HEK293 (cell line): Measurements from ENCODE around the gene HSPB2.

Experiments
- CTCF ChIA-PET: fragments of 350-600 bp; formaldehyde crosslinking; extraction: SDS; loops from one replicate; lab custom pipeline; 2021; ENCODE audit warnings: antibody characterized with exemption; lab: Yijun Ruan, JAX
- POLR2A ChIA-PET: fragments of 300-600 bp; formaldehyde crosslinking; extraction: SDS; loops from one replicate; lab custom pipeline; 2020; ENCODE audit warnings: antibody characterized with exemption, inconsistent platforms; lab: Yijun Ruan, JAX
- H3K27ac ChIP-seq: fragments of 200-500 bp; sonication (Bioruptor generic); 2 replicates; pipeline ENCODE4 v1.5.1; 2014; ENCODE audit warnings: low read depth, low read length, control low read depth, inconsistent platforms; ENCODE audit errors: extremely low read depth
- H3K36me3 ChIP-seq, 2 experiments: fragments of 200-500 bp in 1 of 2; sonication (Bioruptor generic) in 1 of 2; 1 replicate in 1 of 2; 2 replicates in 1 of 2; pipeline ENCODE4 v1.5.1; 2014 to 2017; ENCODE audit warnings: inconsistent platforms in 2 of 2, low read length in 2 of 2; ENCODE audit not compliant: control insufficient read depth in 2 of 2, insufficient read depth in 1 of 2
- H3K4me1 ChIP-seq: fragments of 200-500 bp; sonication (Bioruptor generic); 2 replicates; pipeline ENCODE4 v1.5.1; 2014; ENCODE audit warnings: mild to moderate bottlenecking, low read length, inconsistent platforms; ENCODE audit not compliant: control insufficient read depth, insufficient read depth
- H3K4me3 ChIP-seq: 2 replicates; pipeline ENCODE4 v1.5.1; 2011; ENCODE audit warnings: low read depth, mild to moderate bottlenecking, control low read depth, low read length, moderate library complexity
- H3K9me3 ChIP-seq: fragments of 200-500 bp; sonication (Bioruptor generic); 2 replicates; pipeline ENCODE4 v1.5.1; 2014; ENCODE audit warnings: low read depth, low read length, inconsistent platforms; ENCODE audit not compliant: control insufficient read depth, insufficient read depth
- IKZF3 ChIP-seq: fragments of 450-650 bp; IDR thresholded peaks from 2 replicates; pipeline ENCODE4 v1.5.0; 2018; ENCODE audit warnings: missing biosample characterization, mild to moderate bottlenecking, missing genetic modification characterization, moderate library complexity
- KLF10 ChIP-seq: fragments of 450-650 bp; IDR thresholded peaks from 2 replicates; pipeline ENCODE4 v1.5.1; 2018; ENCODE audit warnings: missing biosample characterization, mild to moderate bottlenecking, missing genetic modification characterization
- KLF8 ChIP-seq: fragments of 450-650 bp; formaldehyde crosslinking; IDR thresholded peaks from 2 replicates; pipeline ENCODE4 v1.5.1; 2016; ENCODE audit warnings: missing biosample characterization, missing genetic modification characterization
- KLF9 ChIP-seq: fragments of 450-650 bp; formaldehyde crosslinking; IDR thresholded peaks from 2 replicates; pipeline ENCODE4 v1.5.1; 2016; ENCODE audit warnings: missing biosample characterization, missing genetic modification characterization, low read depth
- REPIN1 ChIP-seq: fragments of 450-650 bp; formaldehyde crosslinking; IDR thresholded peaks from 2 replicates; pipeline ENCODE4 v1.5.1; 2017; ENCODE audit warnings: missing biosample characterization, missing genetic modification characterization, low read depth
- SP7 ChIP-seq: fragments of 450-650 bp; formaldehyde crosslinking; IDR thresholded peaks from 2 replicates; pipeline ENCODE4 v1.5.1; 2016; ENCODE audit warnings: missing biosample characterization, missing genetic modification characterization
- ZBTB21 ChIP-seq: fragments of 450-650 bp; formaldehyde crosslinking; IDR thresholded peaks from 2 replicates; pipeline ENCODE4 v1.5.1; 2017; ENCODE audit warnings: missing biosample characterization, missing genetic modification characterization
- ZFHX2 ChIP-seq: fragments of 450-650 bp; formaldehyde crosslinking; conservative IDR thresholded peaks from 2 replicates; pipeline ENCODE4 v1.5.1; 2016; ENCODE audit warnings: missing biosample characterization, missing genetic modification characterization
- ZNF114 ChIP-seq: fragments of 450-650 bp; formaldehyde crosslinking; IDR thresholded peaks from 2 replicates; pipeline ENCODE4 v1.5.0; 2017; ENCODE audit warnings: missing biosample characterization, missing genetic modification characterization
- ZNF202 ChIP-seq: fragments of 450-650 bp; formaldehyde crosslinking; IDR thresholded peaks from 2 replicates; pipeline ENCODE4 v1.5.1; 2016; ENCODE audit warnings: missing biosample characterization, missing genetic modification characterization, borderline replicate concordance
- ZNF211 ChIP-seq: fragments of 450-650 bp; formaldehyde crosslinking; IDR thresholded peaks from 2 replicates; pipeline ENCODE4 v1.5.1; 2016; ENCODE audit warnings: low read depth, missing biosample characterization, missing genetic modification characterization
- ZNF221 ChIP-seq: fragments of 450-650 bp; formaldehyde crosslinking; IDR thresholded peaks from 2 replicates; pipeline ENCODE4 v1.5.1; 2017; ENCODE audit warnings: missing biosample characterization, missing genetic modification characterization, borderline replicate concordance
- ZNF292 ChIP-seq: fragments of 450-650 bp; formaldehyde crosslinking; IDR thresholded peaks from 2 replicates; pipeline ENCODE4 v1.5.1; 2016; ENCODE audit warnings: low read depth, missing biosample characterization, missing genetic modification characterization, borderline replicate concordance
- ZNF324 ChIP-seq: fragments of 450-650 bp; formaldehyde crosslinking; IDR thresholded peaks from 2 replicates; pipeline ENCODE4 v1.5.1; 2016; ENCODE audit warnings: missing biosample characterization, missing genetic modification characterization
- ZNF335 ChIP-seq: fragments of 450-650 bp; formaldehyde crosslinking; conservative IDR thresholded peaks from 2 replicates; pipeline ENCODE4 v1.5.1; 2016; ENCODE audit warnings: missing biosample characterization, missing genetic modification characterization
- ZNF341 ChIP-seq: fragments of 450-650 bp; formaldehyde crosslinking; IDR thresholded peaks from 2 replicates; pipeline ENCODE4; 2016; ENCODE audit warnings: low read depth, missing biosample characterization, missing genetic modification characterization
- ZNF391 ChIP-seq: fragments of 450-650 bp; formaldehyde crosslinking; IDR thresholded peaks from 2 replicates; pipeline ENCODE4 v1.5.1; 2016; ENCODE audit warnings: low read depth, missing biosample characterization, missing genetic modification characterization, borderline replicate concordance
- ZNF48 ChIP-seq: fragments of 450-650 bp; formaldehyde crosslinking; IDR thresholded peaks from 2 replicates; pipeline ENCODE4 v1.5.1; 2016; ENCODE audit warnings: missing biosample characterization, missing genetic modification characterization
- ZNF518A ChIP-seq: fragments of 450-650 bp; formaldehyde crosslinking; conservative IDR thresholded peaks from 2 replicates; pipeline ENCODE4 v1.5.1; 2016; ENCODE audit warnings: low read depth, missing biosample characterization, missing genetic modification characterization
- ZNF548 ChIP-seq: fragments of 450-650 bp; formaldehyde crosslinking; IDR thresholded peaks from 2 replicates; pipeline ENCODE4 v1.5.1; 2016; ENCODE audit warnings: missing biosample characterization, missing genetic modification characterization
- ZNF558 ChIP-seq: fragments of 450-650 bp; formaldehyde crosslinking; IDR thresholded peaks from 2 replicates; pipeline ENCODE4 v1.5.1; 2016; ENCODE audit warnings: missing biosample characterization, missing genetic modification characterization
- ZNF596 ChIP-seq: fragments of 450-650 bp; IDR thresholded peaks from 2 replicates; pipeline ENCODE4 v1.5.0; 2018; ENCODE audit warnings: missing biosample characterization, mild to moderate bottlenecking, missing genetic modification characterization, moderate library complexity
- ZNF664 ChIP-seq: fragments of 450-650 bp; formaldehyde crosslinking; IDR thresholded peaks from 2 replicates; pipeline ENCODE4 v1.5.1; 2016; ENCODE audit warnings: missing biosample characterization, missing genetic modification characterization
- ZNF670 ChIP-seq: fragments of 450-650 bp; formaldehyde crosslinking; IDR thresholded peaks from 2 replicates; pipeline ENCODE4 v1.5.1; 2016; ENCODE audit warnings: missing biosample characterization, missing genetic modification characterization, low read depth
- TF ChIP-seq, protein P1 (sequence below): fragments of 450-650 bp; formaldehyde crosslinking; IDR thresholded peaks from 2 replicates; pipeline ENCODE4 v1.5.1; 2016; ENCODE audit warnings: missing biosample characterization, missing genetic modification characterization
- TF ChIP-seq, protein P2 (sequence below): fragments of 450-650 bp; formaldehyde crosslinking; IDR thresholded peaks from 2 replicates; pipeline ENCODE4 v1.5.1; 2016; ENCODE audit warnings: missing biosample characterization, missing genetic modification characterization

The HSPB2 gene

DNA sequence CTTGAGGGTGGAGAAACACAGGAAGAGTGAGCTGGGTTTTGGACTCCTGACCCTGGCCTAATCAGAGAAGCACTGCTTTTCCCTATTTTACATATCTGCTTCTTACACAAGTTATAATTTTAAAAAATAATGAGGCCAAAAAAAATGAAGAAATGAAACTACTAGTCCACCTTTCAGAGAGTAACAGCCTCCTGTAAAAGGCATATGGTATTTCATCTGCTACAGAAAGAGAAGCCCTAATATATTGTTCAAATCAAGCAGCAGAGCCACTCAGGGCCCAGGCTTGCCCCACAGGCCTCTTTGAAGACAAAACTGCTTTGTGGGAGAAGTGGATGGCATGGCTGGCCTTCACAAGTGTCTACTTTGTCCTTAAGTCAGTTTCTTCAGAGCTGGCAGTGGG lies 34.6 kb downstream of the HSPB2 start:
- CTCF ChIA-PET = no interaction called here
- POLR2A ChIA-PET = no interaction called here
- H3K27ac ChIP-seq = no peak overlapping the region

GRCh38 chr11:111949519-111950426 lies 37.2 kb downstream of the HSPB2 start:
- no peaks in the 10 kb centered on the region for H3K9me3 ChIP-seq
- no peak overlapping the region for H3K27ac ChIP-seq
- POLR2A ChIA-PET = no interaction called here
- H3K4me3 ChIP-seq = no peak overlapping the region
- no peaks in the 10 kb centered on the region for H3K4me1 ChIP-seq
- CTCF ChIA-PET = interaction anchor here (0.6 to 0.8 kb wide), 4 partner anchors 18 to 170 kb away, joined by 3 to 6 read pairs (median 4); no protein-coding TSS in a partner anchor
- H3K36me3 ChIP-seq = no peaks in the 10 kb centered on the region
- TF ChIP-seq ZNF335 (tag by site-specific recombination) (no peak), ZNF596 (tag by site-specific recombination) (no peak), ZNF341 (tag by site-specific recombination) (no peak), ZNF211 (tag by site-specific recombination) (no peak), ZNF202 (no peak), REPIN1 (tag by site-specific recombination) (no peak), KLF10 (no peak), ZNF664 (tag by site-specific recombination) (no peak)
- TF ChIP-seq, protein P1, sequence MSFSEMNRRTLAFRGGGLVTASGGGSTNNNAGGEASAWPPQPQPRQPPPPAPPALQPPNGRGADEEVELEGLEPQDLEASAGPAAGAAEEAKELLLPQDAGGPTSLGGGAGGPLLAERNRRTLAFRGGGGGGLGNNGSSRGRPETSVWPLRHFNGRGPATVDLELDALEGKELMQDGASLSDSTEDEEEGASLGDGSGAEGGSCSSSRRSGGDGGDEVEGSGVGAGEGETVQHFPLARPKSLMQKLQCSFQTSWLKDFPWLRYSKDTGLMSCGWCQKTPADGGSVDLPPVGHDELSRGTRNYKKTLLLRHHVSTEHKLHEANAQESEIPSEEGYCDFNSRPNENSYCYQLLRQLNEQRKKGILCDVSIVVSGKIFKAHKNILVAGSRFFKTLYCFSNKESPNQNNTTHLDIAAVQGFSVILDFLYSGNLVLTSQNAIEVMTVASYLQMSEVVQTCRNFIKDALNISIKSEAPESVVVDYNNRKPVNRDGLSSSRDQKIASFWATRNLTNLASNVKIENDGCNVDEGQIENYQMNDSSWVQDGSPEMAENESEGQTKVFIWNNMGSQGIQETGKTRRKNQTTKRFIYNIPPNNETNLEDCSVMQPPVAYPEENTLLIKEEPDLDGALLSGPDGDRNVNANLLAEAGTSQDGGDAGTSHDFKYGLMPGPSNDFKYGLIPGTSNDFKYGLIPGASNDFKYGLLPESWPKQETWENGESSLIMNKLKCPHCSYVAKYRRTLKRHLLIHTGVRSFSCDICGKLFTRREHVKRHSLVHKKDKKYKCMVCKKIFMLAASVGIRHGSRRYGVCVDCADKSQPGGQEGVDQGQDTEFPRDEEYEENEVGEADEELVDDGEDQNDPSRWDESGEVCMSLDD (tag by site-specific recombination) = no peak
- TF ChIP-seq, protein P2, sequence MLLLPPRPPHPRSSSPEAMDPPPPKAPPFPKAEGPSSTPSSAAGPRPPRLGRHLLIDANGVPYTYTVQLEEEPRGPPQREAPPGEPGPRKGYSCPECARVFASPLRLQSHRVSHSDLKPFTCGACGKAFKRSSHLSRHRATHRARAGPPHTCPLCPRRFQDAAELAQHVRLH (tag by site-specific recombination) = no peak

More for the DNA sequence above, 34.6 kb downstream of the HSPB2 start:
- TF ChIP-seq ZNF335 (tag by site-specific recombination) (no peak), ZFHX2 (no peak), ZNF670 (tag by site-specific recombination) (no peak), ZNF558 (tag by site-specific recombination) (no peak), ZNF548 (no peak), ZNF221 (tag by site-specific recombination) (no peak), KLF8 (tag by site-specific recombination) (no peak), ZNF114 (tag by site-specific recombination) (no peak), ZNF391 (tag by site-specific recombination) (no peak), ZNF596 (tag by site-specific recombination) (no peak), ZNF324 (tag by site-specific recombination) (no peak), SP7 (tag by site-specific recombination) (no peak), ZNF292 (tag by site-specific recombination) (no peak), KLF9 (tag by site-specific recombination) (no peak), ZBTB21 (no peak), IKZF3 (tag by site-specific recombination) (no peak), ZNF518A (tag by site-specific recombination) (no peak), ZNF48 (tag by site-specific recombination) (no peak)
- H3K4me1 ChIP-seq = no peaks in the 10 kb centered on the region
- H3K9me3 ChIP-seq = no peaks in the 10 kb centered on the region
- H3K36me3 ChIP-seq = no peaks in the 10 kb centered on the region
- H3K4me3 ChIP-seq = no peak overlapping the region
